ENCODE measurements around the gene PTPN20.

PTPN20 gene

DNA sequence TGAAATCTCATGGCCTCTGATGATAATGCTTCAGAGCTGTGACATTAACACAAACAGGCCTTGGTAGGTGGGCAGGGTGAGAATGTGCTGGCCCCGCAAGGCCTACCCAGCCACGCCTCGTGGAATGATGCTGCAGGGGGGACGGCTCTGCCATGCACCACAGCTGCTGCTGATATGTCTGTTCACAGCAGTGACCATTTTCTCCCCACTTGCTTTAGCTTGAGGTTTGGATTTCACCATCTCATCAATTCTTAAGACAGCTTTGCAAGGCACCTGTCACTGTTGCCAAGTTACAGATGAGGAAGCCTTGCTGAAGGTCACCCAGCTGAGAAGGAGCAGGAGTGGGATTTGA lies 128.3 kb downstream of the PTPN20 start:
- no peak for TF ChIP-seq CTCF (conservative IDR thresholded peaks at IDR 0.05; ENCODE audit: low read length)
- no peak for DNase-seq (ENCODE audit: low read depth)
- H3K4me3 ChIP-seq (ENCODE audit: low read length), result no peak overlapping the region

GRCh38 chr10:47040041-47040491 lies 128.8 kb downstream of the PTPN20 start:
- no peak for DNase-seq (ENCODE audit: low read depth)
- H3K4me3 ChIP-seq (ENCODE audit: low read length), result no peak overlapping the region
- no peak for TF ChIP-seq CTCF (conservative IDR thresholded peaks at IDR 0.05; ENCODE audit: low read length)

GRCh38 chr10:47040681-47041080 lies 129.5 kb downstream of the PTPN20 start:
- no peak for DNase-seq (ENCODE audit: low read depth)
- TF ChIP-seq CTCF (conservative IDR thresholded peaks at IDR 0.05; ENCODE audit: low read length), result no peak
- no peak overlapping the region for H3K4me3 ChIP-seq (ENCODE audit: low read length)

- no peak overlapping the region for H3K4me3 ChIP-seq (ENCODE audit: low read length)
- TF ChIP-seq CTCF (conservative IDR thresholded peaks at IDR 0.05; ENCODE audit: low read length), result no peak
- peak; percentile 70 for DNase-seq (ENCODE audit: low read depth)
Observed at GRCh38 chr10:47041396-47042198, 130.4 kb downstream of the PTPN20 start.

DNA sequence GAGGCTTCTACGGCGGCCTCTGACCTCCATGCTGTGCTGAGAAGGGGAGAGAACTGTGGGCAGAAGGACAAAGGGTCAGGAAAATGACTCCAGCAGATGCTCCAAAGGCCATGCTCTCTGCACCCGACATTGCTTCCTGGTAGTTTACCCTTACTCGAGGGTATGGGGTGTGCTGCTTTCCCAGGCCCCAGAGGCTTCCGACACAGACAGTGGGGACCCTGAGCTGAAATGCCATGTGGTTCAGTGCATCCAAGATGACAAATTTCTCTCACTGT lies 130.9 kb downstream of the PTPN20 start:
- no peak for DNase-seq (ENCODE audit: low read depth)
- no peak overlapping the region for H3K4me3 ChIP-seq (ENCODE audit: low read length)
- no peak for TF ChIP-seq CTCF (conservative IDR thresholded peaks at IDR 0.05; ENCODE audit: low read length)

- no peak for DNase-seq (ENCODE audit: low read depth)
- no peak for TF ChIP-seq CTCF (conservative IDR thresholded peaks at IDR 0.05; ENCODE audit: low read length)
- H3K4me3 ChIP-seq (ENCODE audit: low read length), result no peak overlapping the region
Observed at GRCh38 chr10:47042780-47043750, 131.8 kb downstream of the PTPN20 start.
